SK-N-SH treated with all-trans-retinoic acid at 6 μM for 48 hours (cell line): ENCODE measurements around the gene SLC22A23.

Experiments
- ARNTL ChIP-seq: fragments of 450-650 bp; formaldehyde crosslinking; IDR thresholded peaks from 2 replicates; pipeline ENCODE4 v1.5.0; 2020; ENCODE audit warnings: low read depth, mild to moderate bottlenecking, moderate library complexity, borderline replicate concordance
- BACH2 ChIP-seq: fragments of 250-450 bp; sonication (Bioruptor Pico); IDR thresholded peaks from 2 replicates; pipeline ENCODE4 v1.9.0; 2021; ENCODE audit warnings: mild to moderate bottlenecking, borderline replicate concordance
- CSDC2 ChIP-seq: fragments of 250-450 bp; sonication (Bioruptor Pico); IDR thresholded peaks from 2 replicates; pipeline ENCODE4 v1.5.0; 2020; ENCODE audit warnings: mild to moderate bottlenecking, moderate library complexity
- CSRNP3 ChIP-seq: fragments of 250-450 bp; sonication (Bioruptor Pico); IDR thresholded peaks from 2 replicates; pipeline ENCODE4 v1.5.1; 2021; ENCODE audit warnings: mild to moderate bottlenecking, moderate library complexity
- GLIS3 ChIP-seq: fragments of 250-450 bp; sonication (Bioruptor Pico); IDR thresholded peaks from 2 replicates; pipeline ENCODE4 v1.5.0; 2020; ENCODE audit warnings: mild to moderate bottlenecking, moderate library complexity
- ISL1 ChIP-seq: fragments of 250-450 bp; sonication (Bioruptor Pico); IDR thresholded peaks from 2 replicates; pipeline ENCODE4 v2.1.2; 2022; ENCODE audit warnings: mild to moderate bottlenecking, moderate library complexity
- PATZ1 ChIP-seq: fragments of 250-450 bp; sonication (Bioruptor Pico); IDR thresholded peaks from 2 replicates; pipeline ENCODE4 v1.8.0; 2020; ENCODE audit warnings: mild to moderate bottlenecking, moderate library complexity, borderline replicate concordance
- RARB ChIP-seq: fragments of 250-450 bp; sonication (Bioruptor Pico); IDR thresholded peaks from 2 replicates; pipeline ENCODE4 v1.8.0; 2021; ENCODE audit warnings: mild to moderate bottlenecking, moderate library complexity
- SNAI2 ChIP-seq: fragments of 250-450 bp; sonication (Bioruptor Pico); IDR thresholded peaks from 2 replicates; pipeline ENCODE4 v1.5.0; 2020; ENCODE audit warnings: mild to moderate bottlenecking, moderate library complexity
- TCF4 ChIP-seq: fragments of 250-450 bp; sonication (Bioruptor Pico); IDR thresholded peaks from 2 replicates; pipeline ENCODE4 v1.8.0; 2021; ENCODE audit warnings: mild to moderate bottlenecking, moderate library complexity, borderline replicate concordance
- TOX ChIP-seq: fragments of 250-450 bp; sonication (Bioruptor Pico); IDR thresholded peaks from 2 replicates; pipeline ENCODE4 v1.8.0; 2021; ENCODE audit warnings: mild to moderate bottlenecking, moderate library complexity, borderline replicate concordance
- TSHZ2 ChIP-seq: fragments of 250-450 bp; sonication (Bioruptor Pico); IDR thresholded peaks from 2 replicates; pipeline ENCODE4 v1.5.0; 2020; ENCODE audit warnings: mild to moderate bottlenecking, moderate library complexity
- ZFP3 ChIP-seq: fragments of 250-450 bp; sonication (Bioruptor Pico); IDR thresholded peaks from 2 replicates; pipeline ENCODE4 v1.5.0; 2020; ENCODE audit warnings: mild to moderate bottlenecking, moderate library complexity
- ZNF8 ChIP-seq: fragments of 450-650 bp; formaldehyde crosslinking; IDR thresholded peaks from 2 replicates; pipeline ENCODE4 v1.5.0; 2020; ENCODE audit warnings: mild to moderate bottlenecking, moderate library complexity

- no peak for TF ChIP-seq RARB
- no peak for TF ChIP-seq TSHZ2 (CRISPR knock-in tag)
- TF ChIP-seq CSDC2 (CRISPR knock-in tag) = no peak
- TF ChIP-seq ISL1 (CRISPR knock-in tag) = no peak
- no peak for TF ChIP-seq ARNTL (CRISPR knock-in tag)
- no peak for TF ChIP-seq BACH2
- no peak for TF ChIP-seq ZNF8
- TF ChIP-seq ZFP3 (CRISPR knock-in tag) = no peak
- TF ChIP-seq PATZ1 (CRISPR knock-in tag) = no peak
- TF ChIP-seq TCF4 (CRISPR knock-in tag) = no peak
- no peak for TF ChIP-seq TOX (CRISPR knock-in tag)
- TF ChIP-seq GLIS3 (CRISPR knock-in tag) = no peak
- TF ChIP-seq CSRNP3 (CRISPR knock-in tag) = no peak
- TF ChIP-seq SNAI2 (CRISPR knock-in tag) = no peak
Measured at GRCh38 chr6:3264356-3264755, 192.5 kb downstream of the SLC22A23 start.
